HEK293T (cell line): ENCODE measurements around the gene DEFB108B.
"Not testable (repeated sequence)": the region's sequence is repeated elsewhere in the genome, so short reads cannot be mapped to it uniquely, and the experiment has no call there.

Experiments
- ARNT ChIP-seq: fragments of 450-650 bp; IDR thresholded peaks from 2 replicates; pipeline ENCODE4 v1.6.1; 2017; ENCODE audit warnings: mild to moderate bottlenecking
- BHLHE40 ChIP-seq: fragments of 450-650 bp; IDR thresholded peaks from 2 replicates; pipeline ENCODE4 v1.6.1; 2016; ENCODE audit warnings: mild to moderate bottlenecking, moderate library complexity, borderline replicate concordance
- CTBP1 ChIP-seq: fragments of 450-650 bp; IDR thresholded peaks from 2 replicates; pipeline ENCODE4 v1.6.1; 2016; ENCODE audit warnings: borderline replicate concordance
- ELF4 ChIP-seq: fragments of 450-650 bp; IDR thresholded peaks from 2 replicates; pipeline ENCODE4 v1.6.1; 2017; ENCODE audit warnings: antibody characterized with exemption
- FOXA1 ChIP-seq: fragments of 450-650 bp; IDR thresholded peaks from 2 replicates; pipeline ENCODE4 v1.6.1; 2016; ENCODE audit warnings: mild to moderate bottlenecking
- FOXK2 ChIP-seq: fragments of 450-650 bp; IDR thresholded peaks from 2 replicates; pipeline ENCODE4 v1.6.1; 2016; ENCODE audit warnings: mild to moderate bottlenecking
- FOXM1 ChIP-seq: fragments of 450-650 bp; IDR thresholded peaks from 2 replicates; pipeline ENCODE4 v1.6.1; 2017; ENCODE audit warnings: mild to moderate bottlenecking, borderline replicate concordance
- LEF1 ChIP-seq: fragments of 450-650 bp; IDR thresholded peaks from 2 replicates; pipeline ENCODE4 v1.6.1; 2017; ENCODE audit warnings: mild to moderate bottlenecking, borderline replicate concordance
- NFRKB ChIP-seq: fragments of 450-650 bp; IDR thresholded peaks from 2 replicates; pipeline ENCODE4 v1.6.1; 2016; ENCODE audit warnings: mild to moderate bottlenecking, moderate library complexity
- SP1 ChIP-seq: fragments of 450-650 bp; IDR thresholded peaks from 2 replicates; pipeline ENCODE4 v1.6.1; 2017
- SUZ12 ChIP-seq: fragments of 450-650 bp; IDR thresholded peaks from 2 replicates; pipeline ENCODE4 v1.6.1; 2016; ENCODE audit warnings: mild to moderate bottlenecking
- TARDBP ChIP-seq: fragments of 450-650 bp; IDR thresholded peaks from 2 replicates; pipeline ENCODE4 v1.6.1; 2016
- ZNF384 ChIP-seq: fragments of 450-650 bp; IDR thresholded peaks from 2 replicates; pipeline ENCODE4 v1.6.1; 2016
- TF ChIP-seq, protein P1 (sequence below): fragments of 450-650 bp; IDR thresholded peaks from 2 replicates; pipeline ENCODE4 v1.6.1; 2016

DNA sequence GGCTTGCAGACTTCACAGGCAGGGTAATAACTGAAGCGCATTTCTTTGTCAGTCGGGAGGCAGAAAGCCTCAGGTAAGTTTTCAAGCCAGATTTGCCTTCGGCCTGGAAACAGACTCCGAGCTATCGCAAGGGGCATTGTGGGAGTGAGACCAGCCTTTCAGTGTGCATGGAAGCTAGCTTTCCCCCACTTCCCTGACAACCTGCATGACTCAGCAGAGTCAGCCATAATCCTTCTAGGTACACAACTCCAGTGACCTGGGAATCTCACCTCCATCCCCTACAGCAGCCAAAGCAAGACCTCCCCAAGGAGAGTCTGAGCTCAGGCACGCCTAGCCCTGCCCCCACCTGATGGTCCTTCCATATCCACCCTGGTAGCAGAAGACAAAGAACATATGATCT, 9.7 kb downstream of the DEFB108B start:
- not testable (repeated sequence) for TF ChIP-seq CTBP1, SUZ12, ZNF384, FOXM1, LEF1, ARNT, SP1, BHLHE40, ELF4, TARDBP, FOXK2, FOXA1, NFRKB
- TF ChIP-seq, protein P1, sequence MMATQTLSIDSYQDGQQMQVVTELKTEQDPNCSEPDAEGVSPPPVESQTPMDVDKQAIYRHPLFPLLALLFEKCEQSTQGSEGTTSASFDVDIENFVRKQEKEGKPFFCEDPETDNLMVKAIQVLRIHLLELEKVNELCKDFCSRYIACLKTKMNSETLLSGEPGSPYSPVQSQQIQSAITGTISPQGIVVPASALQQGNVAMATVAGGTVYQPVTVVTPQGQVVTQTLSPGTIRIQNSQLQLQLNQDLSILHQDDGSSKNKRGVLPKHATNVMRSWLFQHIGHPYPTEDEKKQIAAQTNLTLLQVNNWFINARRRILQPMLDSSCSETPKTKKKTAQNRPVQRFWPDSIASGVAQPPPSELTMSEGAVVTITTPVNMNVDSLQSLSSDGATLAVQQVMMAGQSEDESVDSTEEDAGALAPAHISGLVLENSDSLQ = not testable (repeated sequence)
